Nephron (organoid): ENCODE data around the gene ATP8A2.

Experiments used
- H3K27ac Mint-ChIP-seq, 3 experiments: 2 replicates each; pipeline ENCODE4 v1.8.0; 2020; ENCODE audit warnings: mixed read lengths in 3 of 3, mild to moderate bottlenecking in 2 of 3, moderate library complexity in 1 of 3
- H3K27me3 Mint-ChIP-seq: 2 replicates; pipeline ENCODE4 v1.8.0; 2021; ENCODE audit warnings: low read depth, mild to moderate bottlenecking, moderate library complexity, mixed read lengths
- H3K36me3 Mint-ChIP-seq: 2 replicates; pipeline ENCODE4 v1.8.0; 2020; ENCODE audit warnings: low read depth, mixed read lengths
- H3K4me1 Mint-ChIP-seq: 2 replicates; pipeline ENCODE4 v1.8.0; 2020; ENCODE audit warnings: mixed read lengths
- H3K4me3 Mint-ChIP-seq, 3 experiments: 2 replicates each; pipeline ENCODE4 v1.8.0; 2020; ENCODE audit warnings: mild to moderate bottlenecking in 3 of 3, mixed read lengths in 3 of 3, moderate library complexity in 2 of 3
- H3K9me3 Mint-ChIP-seq: 2 replicates; pipeline ENCODE4 v1.8.0; 2020; ENCODE audit warnings: mixed read lengths
- TF ChIP-seq, protein P1 (sequence below), 3 experiments: fragments of 200-600 bp; sonication (generic); IDR thresholded peaks; one replicate each; pipeline ENCODE4 v1.5.0; 2021; ENCODE audit warnings: antibody characterized with exemption in 3 of 3; ENCODE audit not compliant: unreplicated experiment in 3 of 3

Gene ATP8A2

DNA sequence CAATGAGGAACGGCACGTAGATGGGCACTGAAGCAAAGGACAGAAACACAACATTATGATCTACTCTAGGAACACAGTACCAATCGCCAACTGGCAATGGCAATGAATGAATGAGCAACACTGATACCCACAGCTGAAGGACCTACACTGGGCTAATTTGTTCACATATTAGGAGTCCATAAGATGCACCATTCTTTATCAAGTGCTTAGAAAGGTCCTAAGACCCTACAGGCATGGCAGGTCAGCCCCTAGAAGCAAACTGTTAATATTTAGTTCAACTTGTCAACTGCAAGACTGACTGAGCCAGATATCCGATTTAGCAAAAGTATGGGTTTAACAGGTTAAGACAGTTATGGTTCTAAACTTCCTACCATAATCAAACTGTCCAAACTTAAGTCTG is 675.3 kb downstream of the ATP8A2 start:
- Mint-ChIP-seq H3K9me3 (no peaks in the 10 kb centered on the region), H3K4me1 (peaks cover 25% of the 10 kb centered on the region), H3K27me3 (peaks cover 27% of the 10 kb centered on the region), H3K27ac (no peak overlapping the region), H3K4me3 (peak overlapping the region; percentile 10 to 87 (median 73)), H3K36me3 (peaks cover 24% of the 10 kb centered on the region)
- TF ChIP-seq, protein P1, sequence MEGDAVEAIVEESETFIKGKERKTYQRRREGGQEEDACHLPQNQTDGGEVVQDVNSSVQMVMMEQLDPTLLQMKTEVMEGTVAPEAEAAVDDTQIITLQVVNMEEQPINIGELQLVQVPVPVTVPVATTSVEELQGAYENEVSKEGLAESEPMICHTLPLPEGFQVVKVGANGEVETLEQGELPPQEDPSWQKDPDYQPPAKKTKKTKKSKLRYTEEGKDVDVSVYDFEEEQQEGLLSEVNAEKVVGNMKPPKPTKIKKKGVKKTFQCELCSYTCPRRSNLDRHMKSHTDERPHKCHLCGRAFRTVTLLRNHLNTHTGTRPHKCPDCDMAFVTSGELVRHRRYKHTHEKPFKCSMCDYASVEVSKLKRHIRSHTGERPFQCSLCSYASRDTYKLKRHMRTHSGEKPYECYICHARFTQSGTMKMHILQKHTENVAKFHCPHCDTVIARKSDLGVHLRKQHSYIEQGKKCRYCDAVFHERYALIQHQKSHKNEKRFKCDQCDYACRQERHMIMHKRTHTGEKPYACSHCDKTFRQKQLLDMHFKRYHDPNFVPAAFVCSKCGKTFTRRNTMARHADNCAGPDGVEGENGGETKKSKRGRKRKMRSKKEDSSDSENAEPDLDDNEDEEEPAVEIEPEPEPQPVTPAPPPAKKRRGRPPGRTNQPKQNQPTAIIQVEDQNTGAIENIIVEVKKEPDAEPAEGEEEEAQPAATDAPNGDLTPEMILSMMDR (IDR thresholded peaks at IDR 0.05; ENCODE audit: unreplicated experiment in 3 of 3), result no peak

DNA sequence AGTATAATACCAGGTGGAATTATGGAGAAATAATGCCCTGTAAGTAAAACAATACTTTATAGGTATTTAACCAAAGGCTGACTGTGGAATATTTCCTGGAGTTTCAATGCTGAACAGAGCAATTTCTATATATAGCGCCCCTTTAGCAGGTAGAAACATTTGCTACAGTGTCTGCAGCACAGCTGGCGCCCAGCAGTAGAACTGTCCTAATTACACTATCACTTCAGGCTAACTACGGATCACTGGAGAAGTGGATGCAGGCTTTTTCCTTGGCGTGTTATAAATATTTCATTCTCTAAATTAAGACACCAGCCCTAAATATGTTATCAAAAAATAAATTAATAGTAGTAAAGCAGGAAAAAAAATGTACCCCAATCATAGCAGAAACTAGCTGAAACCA is 677.0 kb downstream of the ATP8A2 start:
- H3K4me3 Mint-ChIP-seq, result peak overlapping the region; percentile 91 to 99 (median 96)

DNA sequence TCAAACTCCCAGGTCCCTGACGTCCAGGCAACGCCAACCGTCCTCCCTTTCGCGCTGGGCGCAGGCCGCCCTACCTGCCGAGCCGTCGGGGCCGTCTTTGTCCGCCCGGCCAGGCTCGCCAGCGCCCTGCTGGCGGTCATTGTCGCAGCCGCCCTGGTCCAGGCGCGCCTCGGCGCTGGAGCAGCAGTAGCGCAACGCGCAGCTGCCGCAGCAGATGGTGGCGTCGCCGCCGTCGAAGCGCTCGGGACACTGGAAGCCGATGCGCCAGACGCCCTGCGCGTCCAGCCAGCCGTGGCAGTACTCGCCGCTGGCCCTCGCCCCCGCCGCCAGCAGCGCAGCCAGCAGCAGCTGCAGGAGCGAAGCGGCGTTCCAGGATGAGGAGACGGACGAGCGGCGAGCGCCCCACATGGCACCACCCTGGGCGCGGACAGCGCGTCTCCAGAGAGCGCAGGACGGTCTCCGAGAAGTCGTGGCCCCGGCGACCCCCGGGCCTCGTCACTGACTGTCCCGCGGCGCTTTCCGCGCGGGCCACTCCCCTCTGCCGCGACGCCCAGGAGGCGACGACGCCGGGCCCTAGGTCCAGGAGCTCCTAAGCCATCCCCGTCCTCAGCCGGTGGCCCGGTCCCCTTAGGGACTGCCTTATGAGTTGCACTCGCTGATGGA is 678.9 kb downstream of the ATP8A2 start:
- H3K27ac Mint-ChIP-seq, result peak overlapping the region in 2 of 3 experiments; percentile 22 to 62
- TF ChIP-seq, protein P1 (IDR thresholded peaks at IDR 0.05; ENCODE audit: unreplicated experiment in 3 of 3), result no peak
- H3K27me3 Mint-ChIP-seq, result peaks cover 38% of the 10 kb centered on the region
- no peaks in the 10 kb centered on the region for H3K9me3 Mint-ChIP-seq
- peaks cover 15% of the 10 kb centered on the region for H3K36me3 Mint-ChIP-seq
- peaks cover 43% of the 10 kb centered on the region for H3K4me1 Mint-ChIP-seq
- H3K4me3 Mint-ChIP-seq, result peak overlapping the region; percentile 91 to 99 (median 96)

More for the DNA sequence above, 677.0 kb downstream of the ATP8A2 start:
- Mint-ChIP-seq H3K27ac (peak overlapping the region; percentile 82 to 89 (median 89)), H3K9me3 (no peaks in the 10 kb centered on the region), H3K4me1 (peaks cover 42% of the 10 kb centered on the region), H3K36me3 (peaks cover 24% of the 10 kb centered on the region), H3K27me3 (peaks cover 32% of the 10 kb centered on the region)
- TF ChIP-seq, protein P1 (IDR thresholded peaks at IDR 0.05; ENCODE audit: unreplicated experiment in 3 of 3), result no peak

DNA sequence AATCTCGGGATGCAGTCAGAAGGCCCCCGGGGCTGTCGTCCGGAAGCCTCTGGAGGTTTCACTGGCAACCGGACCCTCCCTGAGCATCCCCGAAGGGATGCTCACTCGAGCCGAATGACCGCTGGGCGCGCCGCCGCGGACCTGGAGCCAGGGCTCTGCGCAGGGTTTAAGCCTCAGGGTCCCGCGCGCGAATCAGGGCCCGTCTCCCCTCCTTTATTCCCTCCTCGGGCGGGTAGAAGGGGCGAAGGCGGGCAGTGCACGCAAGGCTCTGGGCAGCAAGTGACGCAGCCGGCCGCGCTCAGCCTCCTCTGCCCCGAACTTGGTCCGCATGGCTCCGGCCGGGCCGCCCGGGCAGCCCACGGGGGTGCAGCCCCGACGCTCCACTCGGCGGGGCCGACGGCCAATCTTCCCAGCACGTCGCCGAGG is 679.5 kb downstream of the ATP8A2 start:
- Mint-ChIP-seq H3K36me3 (peaks cover 12% of the 10 kb centered on the region), H3K27ac (no peak overlapping the region), H3K27me3 (peaks cover 38% of the 10 kb centered on the region), H3K4me3 (peak overlapping the region; percentile 87 to 99 (median 91)), H3K4me1 (peaks cover 47% of the 10 kb centered on the region), H3K9me3 (no peaks in the 10 kb centered on the region)
- TF ChIP-seq, protein P1 (IDR thresholded peaks at IDR 0.05; ENCODE audit: unreplicated experiment in 3 of 3), result no peak

DNA sequence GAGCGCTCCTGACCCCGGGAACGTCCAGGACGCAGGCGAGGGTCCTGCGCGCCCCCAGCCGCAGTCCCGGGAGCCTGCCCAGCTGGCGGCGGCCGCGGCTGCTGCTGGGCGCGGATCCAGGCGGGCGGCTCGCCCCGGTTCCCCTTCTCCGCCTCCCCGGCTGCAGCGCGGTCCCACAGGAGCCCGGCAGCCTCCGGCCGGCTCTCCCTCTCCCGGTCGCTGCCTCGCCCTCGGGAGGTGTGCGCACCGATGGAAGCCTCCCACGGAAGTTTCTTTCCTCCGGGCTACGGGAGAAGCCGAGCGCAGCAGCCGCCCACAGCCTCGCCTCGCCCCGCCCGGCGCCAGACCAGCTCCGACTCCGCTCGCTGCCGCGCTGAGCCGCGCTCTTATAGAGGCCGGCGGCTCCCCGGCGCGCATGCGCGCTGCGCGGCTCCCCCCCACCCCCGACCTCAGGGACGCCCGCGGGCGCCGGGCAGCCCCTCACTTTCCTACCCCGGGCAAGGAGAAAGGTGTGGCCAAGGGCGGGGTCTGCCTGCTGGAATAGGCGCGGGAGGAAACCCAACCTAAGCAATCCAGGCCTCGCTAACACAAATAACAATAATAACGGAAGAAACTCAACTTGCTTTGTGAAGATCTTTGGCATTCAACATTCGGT is 680.0 kb downstream of the ATP8A2 start, which contains the start of gene SHISA2:
SHISA2 (minus strand) TSS at position 360 of the 655 bp plus-strand sequence. CDS start 1,041 bp downstream, outside the sequence.
- H3K36me3 Mint-ChIP-seq, result peaks cover 10% of the 10 kb centered on the region
- peak within 1 kb of the TSS; percentile 87 to 99 (median 91) for H3K4me3 Mint-ChIP-seq
- TF ChIP-seq, protein P1 (IDR thresholded peaks at IDR 0.05; ENCODE audit: unreplicated experiment in 3 of 3), result no peak
- H3K9me3 Mint-ChIP-seq, result no peaks in the 10 kb centered on the region
- H3K27me3 Mint-ChIP-seq, result peaks cover 39% of the 10 kb centered on the region
- H3K27ac Mint-ChIP-seq, result peak within 1 kb of the TSS; percentile 63 to 88 (median 76)
- H3K4me1 Mint-ChIP-seq, result peaks cover 49% of the 10 kb centered on the region
